WTC11 (cell line): ENCODE data around the gene CLASP1. TPM values are rescaled to one million over a fixed set of nuclear protein-coding genes. Genes with fewer than 3 reads are reported as not detected.

Experiments
- ATAC-seq: fragments of 200-7000 bp; cut with Tn5 transposase; 2 replicates; pipeline ENCODE4 v1.10.0; 2021; ENCODE audit warnings: mild to moderate bottlenecking, moderate library complexity
- CTCF ChIA-PET: fragments of 300-600 bp; sonication (Branson Sonifier 250); formaldehyde crosslinking; loops from one replicate; lab custom pipeline; 2021; ENCODE audit warnings: antibody characterized with exemption; lab: Charles Lee
- POLR2A ChIA-PET: fragments of 350-600 bp; sonication (Branson Sonifier 250); formaldehyde crosslinking; loops from one replicate; lab custom pipeline; 2021; ENCODE audit warnings: antibody characterized with exemption; lab: Charles Lee
- DNase-seq: peaks from one replicate; pipeline ENCODE4 v3.0.0; 2021; ENCODE audit warnings: low spot score
- H3K27ac Mint-ChIP-seq: 2 replicates; pipeline ENCODE4 v1.8.0; 2021; ENCODE audit warnings: mixed read lengths
- H3K27me3 Mint-ChIP-seq: 2 replicates; pipeline ENCODE4 v1.8.0; 2021; ENCODE audit warnings: low read depth, mild to moderate bottlenecking, moderate library complexity, mixed read lengths
- H3K36me3 Mint-ChIP-seq: 2 replicates; pipeline ENCODE4 v1.8.0; 2021; ENCODE audit warnings: mixed read lengths
- H3K4me1 Mint-ChIP-seq: 2 replicates; pipeline ENCODE4 v1.8.0; 2022; ENCODE audit warnings: mixed read lengths
- H3K4me3 Mint-ChIP-seq: 2 replicates; pipeline ENCODE4 v1.8.0; 2021; ENCODE audit warnings: mild to moderate bottlenecking, moderate library complexity, mixed read lengths
- H3K9me3 Mint-ChIP-seq: 2 replicates; pipeline ENCODE4 v1.8.0; 2021; ENCODE audit warnings: mixed read lengths
- ATF3 ChIP-seq: sonication (generic); formaldehyde crosslinking; conservative IDR thresholded peaks from 2 replicates; pipeline ENCODE4 v1.8.1; 2022; ENCODE audit warnings: mild to moderate bottlenecking, missing genetic modification reagents
- CBFB ChIP-seq: sonication (generic); formaldehyde crosslinking; IDR thresholded peaks from 2 replicates; pipeline ENCODE4 v1.8.1; 2022; ENCODE audit warnings: mild to moderate bottlenecking, low read depth, missing genetic modification reagents
- CDX4 ChIP-seq: fragments of 250-450 bp; sonication (Bioruptor Pico); IDR thresholded peaks from 2 replicates; pipeline ENCODE4 v1.9.0; 2021; ENCODE audit warnings: moderate library complexity, mild to moderate bottlenecking, inconsistent platforms, borderline replicate concordance
- EMX1 ChIP-seq: fragments of 250-450 bp; sonication (Bioruptor Pico); IDR thresholded peaks from 2 replicates; pipeline ENCODE4 v1.8.0; 2021; ENCODE audit warnings: mild to moderate bottlenecking
- GABPB1 ChIP-seq: sonication (generic); formaldehyde crosslinking; IDR thresholded peaks from 2 replicates; pipeline ENCODE4 v1.8.1; 2023; ENCODE audit warnings: mild to moderate bottlenecking, missing genetic modification reagents
- NFE2L1 ChIP-seq: sonication (generic); formaldehyde crosslinking; IDR thresholded peaks from 2 replicates; pipeline ENCODE4 v1.8.1; 2023; ENCODE audit warnings: missing genetic modification reagents
- NFYB ChIP-seq: sonication (generic); formaldehyde crosslinking; conservative IDR thresholded peaks from 2 replicates; pipeline ENCODE4 v1.8.0; 2022; ENCODE audit warnings: low read depth, missing genetic modification reagents
- OVOL2 ChIP-seq: fragments of 250-450 bp; sonication (Bioruptor Pico); IDR thresholded peaks from 2 replicates; pipeline ENCODE4 v1.9.0; 2021; ENCODE audit warnings: mild to moderate bottlenecking, borderline replicate concordance
- SMAD3 ChIP-seq: sonication (generic); formaldehyde crosslinking; IDR thresholded peaks from 2 replicates; pipeline ENCODE4 v1.8.0; 2022; ENCODE audit warnings: missing genetic modification reagents, mild to moderate bottlenecking, borderline replicate concordance
- SMAD4 ChIP-seq: sonication (generic); formaldehyde crosslinking; IDR thresholded peaks from 2 replicates; pipeline ENCODE4 v1.8.0; 2022; ENCODE audit warnings: mild to moderate bottlenecking, missing genetic modification reagents
- SOX15 ChIP-seq: fragments of 250-450 bp; sonication (Bioruptor Pico); IDR thresholded peaks from 2 replicates; pipeline ENCODE4 v1.9.0; 2021; ENCODE audit warnings: mild to moderate bottlenecking
- USF1 ChIP-seq: sonication (generic); formaldehyde crosslinking; IDR thresholded peaks from 2 replicates; pipeline ENCODE4 v1.8.0; 2022; ENCODE audit warnings: mild to moderate bottlenecking, missing genetic modification reagents
- ZBTB43 ChIP-seq: sonication (generic); formaldehyde crosslinking; IDR thresholded peaks from 2 replicates; pipeline ENCODE4 v1.8.1; 2023; ENCODE audit warnings: mild to moderate bottlenecking, missing genetic modification reagents
- ZNF138 ChIP-seq: sonication (generic); formaldehyde crosslinking; conservative IDR thresholded peaks from 2 replicates; pipeline ENCODE4 v1.8.1; 2022; ENCODE audit warnings: mild to moderate bottlenecking, moderate library complexity, missing genetic modification reagents
- ZNF232 ChIP-seq: sonication (generic); formaldehyde crosslinking; IDR thresholded peaks from 2 replicates; pipeline ENCODE4 v1.8.0; 2022; ENCODE audit warnings: mild to moderate bottlenecking, missing genetic modification reagents
- total RNA-seq: library from RNA; stranded (reverse); gene quantifications from 3 replicates; pipeline ENCODE4 v1.2.3, GENCODE V29; 2021
- TF ChIP-seq, protein P1 (sequence below): sonication (generic); formaldehyde crosslinking; IDR thresholded peaks from 2 replicates; pipeline ENCODE4 v1.8.1; 2022; ENCODE audit warnings: low read depth, mild to moderate bottlenecking, moderate library complexity, missing genetic modification reagents, borderline replicate concordance
- TF ChIP-seq, protein P2 (sequence below): fragments of 250-450 bp; sonication (Bioruptor Pico); IDR thresholded peaks from 2 replicates; pipeline ENCODE4 v2.1.2; 2022; ENCODE audit warnings: mild to moderate bottlenecking, moderate library complexity
- TF ChIP-seq, protein P3 (sequence below): sonication (generic); formaldehyde crosslinking; IDR thresholded peaks from 2 replicates; pipeline ENCODE4 v1.8.1; 2022; ENCODE audit warnings: low read depth, missing genetic modification reagents, borderline replicate concordance
- TF ChIP-seq, protein P4 (sequence below): sonication (generic); formaldehyde crosslinking; IDR thresholded peaks from 2 replicates; pipeline ENCODE4 v1.8.0; 2023; ENCODE audit warnings: missing genetic modification reagents, mild to moderate bottlenecking, borderline replicate concordance

The CLASP1 gene
- total RNA-seq, 1 experiment from 2014 or later, result 50.0 TPM

DNA sequence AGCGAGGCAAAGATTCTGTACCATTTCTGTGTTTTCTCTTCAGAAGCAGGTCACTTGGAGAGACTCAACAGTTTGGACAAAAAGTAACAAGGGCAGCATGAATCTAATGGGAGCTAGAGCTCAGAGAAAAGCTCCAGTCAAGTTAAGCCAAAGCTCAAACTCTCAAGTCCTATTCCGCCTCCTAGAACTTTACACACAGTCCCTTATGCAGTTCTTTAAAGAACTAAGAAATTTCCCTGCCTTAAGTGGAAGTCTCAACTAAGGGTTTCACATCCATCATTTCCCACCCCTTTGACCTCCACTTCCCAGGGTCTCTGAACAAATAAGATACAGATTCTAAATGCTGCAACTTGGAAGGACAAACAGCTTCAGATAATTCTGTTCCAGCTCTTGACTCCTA lies 239.9 kb downstream of the CLASP1 start:
- Mint-ChIP-seq H3K36me3 (peaks cover 26% of the 10 kb centered on the region), H3K4me3 (no peak overlapping the region), H3K27me3 (no peaks in the 10 kb centered on the region), H3K9me3 (no peaks in the 10 kb centered on the region), H3K27ac (no peak overlapping the region), H3K4me1 (peaks cover 9% of the 10 kb centered on the region)
- DNase-seq (no peak), ATAC-seq (no peak)
- TF ChIP-seq NFYB (CRISPR knock-in tag), result no peak
- no peak for TF ChIP-seq NFE2L1 (CRISPR knock-in tag)
- ChIA-PET POLR2A (no interaction called here), CTCF (interaction anchor here (1.0 to 1.5 kb wide), 2 partner anchors 26 to 309 kb away, joined by 3 read pairs; no protein-coding TSS in a partner anchor)

GRCh38 chr2:121408641-121409040 lies 240.6 kb downstream of the CLASP1 start:
- TF ChIP-seq, protein P1, sequence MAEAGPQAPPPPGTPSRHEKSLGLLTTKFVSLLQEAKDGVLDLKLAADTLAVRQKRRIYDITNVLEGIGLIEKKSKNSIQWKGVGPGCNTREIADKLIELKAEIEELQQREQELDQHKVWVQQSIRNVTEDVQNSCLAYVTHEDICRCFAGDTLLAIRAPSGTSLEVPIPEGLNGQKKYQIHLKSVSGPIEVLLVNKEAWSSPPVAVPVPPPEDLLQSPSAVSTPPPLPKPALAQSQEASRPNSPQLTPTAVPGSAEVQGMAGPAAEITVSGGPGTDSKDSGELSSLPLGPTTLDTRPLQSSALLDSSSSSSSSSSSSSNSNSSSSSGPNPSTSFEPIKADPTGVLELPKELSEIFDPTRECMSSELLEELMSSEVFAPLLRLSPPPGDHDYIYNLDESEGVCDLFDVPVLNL, result no peak
- TF ChIP-seq SMAD4 (CRISPR knock-in tag) (no peak), ATF3 (CRISPR knock-in tag) (no peak), ZBTB43 (no peak), ZNF232 (CRISPR knock-in tag) (no peak), OVOL2 (CRISPR knock-in tag) (no peak), EMX1 (CRISPR knock-in tag) (no peak), ZNF138 (CRISPR knock-in tag) (no peak), SMAD3 (no peak), GABPB1 (CRISPR knock-in tag) (no peak), USF1 (no peak), SOX15 (CRISPR knock-in tag) (no peak), CBFB (CRISPR knock-in tag) (no peak), CDX4 (CRISPR knock-in tag) (no peak)
- TF ChIP-seq, protein P2, sequence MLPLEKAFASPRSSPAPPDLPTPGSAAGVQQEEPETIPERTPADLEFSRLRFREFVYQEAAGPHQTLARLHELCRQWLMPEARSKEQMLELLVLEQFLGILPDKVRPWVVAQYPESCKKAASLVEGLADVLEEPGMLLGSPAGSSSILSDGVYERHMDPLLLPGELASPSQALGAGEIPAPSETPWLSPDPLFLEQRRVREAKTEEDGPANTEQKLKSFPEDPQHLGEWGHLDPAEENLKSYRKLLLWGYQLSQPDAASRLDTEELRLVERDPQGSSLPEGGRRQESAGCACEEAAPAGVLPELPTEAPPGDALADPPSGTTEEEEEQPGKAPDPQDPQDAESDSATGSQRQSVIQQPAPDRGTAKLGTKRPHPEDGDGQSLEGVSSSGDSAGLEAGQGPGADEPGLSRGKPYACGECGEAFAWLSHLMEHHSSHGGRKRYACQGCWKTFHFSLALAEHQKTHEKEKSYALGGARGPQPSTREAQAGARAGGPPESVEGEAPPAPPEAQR (CRISPR knock-in tag), result no peak
- TF ChIP-seq, protein P3, sequence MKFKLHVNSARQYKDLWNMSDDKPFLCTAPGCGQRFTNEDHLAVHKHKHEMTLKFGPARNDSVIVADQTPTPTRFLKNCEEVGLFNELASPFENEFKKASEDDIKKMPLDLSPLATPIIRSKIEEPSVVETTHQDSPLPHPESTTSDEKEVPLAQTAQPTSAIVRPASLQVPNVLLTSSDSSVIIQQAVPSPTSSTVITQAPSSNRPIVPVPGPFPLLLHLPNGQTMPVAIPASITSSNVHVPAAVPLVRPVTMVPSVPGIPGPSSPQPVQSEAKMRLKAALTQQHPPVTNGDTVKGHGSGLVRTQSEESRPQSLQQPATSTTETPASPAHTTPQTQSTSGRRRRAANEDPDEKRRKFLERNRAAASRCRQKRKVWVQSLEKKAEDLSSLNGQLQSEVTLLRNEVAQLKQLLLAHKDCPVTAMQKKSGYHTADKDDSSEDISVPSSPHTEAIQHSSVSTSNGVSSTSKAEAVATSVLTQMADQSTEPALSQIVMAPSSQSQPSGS (CRISPR knock-in tag), result no peak
- TF ChIP-seq, protein P4, sequence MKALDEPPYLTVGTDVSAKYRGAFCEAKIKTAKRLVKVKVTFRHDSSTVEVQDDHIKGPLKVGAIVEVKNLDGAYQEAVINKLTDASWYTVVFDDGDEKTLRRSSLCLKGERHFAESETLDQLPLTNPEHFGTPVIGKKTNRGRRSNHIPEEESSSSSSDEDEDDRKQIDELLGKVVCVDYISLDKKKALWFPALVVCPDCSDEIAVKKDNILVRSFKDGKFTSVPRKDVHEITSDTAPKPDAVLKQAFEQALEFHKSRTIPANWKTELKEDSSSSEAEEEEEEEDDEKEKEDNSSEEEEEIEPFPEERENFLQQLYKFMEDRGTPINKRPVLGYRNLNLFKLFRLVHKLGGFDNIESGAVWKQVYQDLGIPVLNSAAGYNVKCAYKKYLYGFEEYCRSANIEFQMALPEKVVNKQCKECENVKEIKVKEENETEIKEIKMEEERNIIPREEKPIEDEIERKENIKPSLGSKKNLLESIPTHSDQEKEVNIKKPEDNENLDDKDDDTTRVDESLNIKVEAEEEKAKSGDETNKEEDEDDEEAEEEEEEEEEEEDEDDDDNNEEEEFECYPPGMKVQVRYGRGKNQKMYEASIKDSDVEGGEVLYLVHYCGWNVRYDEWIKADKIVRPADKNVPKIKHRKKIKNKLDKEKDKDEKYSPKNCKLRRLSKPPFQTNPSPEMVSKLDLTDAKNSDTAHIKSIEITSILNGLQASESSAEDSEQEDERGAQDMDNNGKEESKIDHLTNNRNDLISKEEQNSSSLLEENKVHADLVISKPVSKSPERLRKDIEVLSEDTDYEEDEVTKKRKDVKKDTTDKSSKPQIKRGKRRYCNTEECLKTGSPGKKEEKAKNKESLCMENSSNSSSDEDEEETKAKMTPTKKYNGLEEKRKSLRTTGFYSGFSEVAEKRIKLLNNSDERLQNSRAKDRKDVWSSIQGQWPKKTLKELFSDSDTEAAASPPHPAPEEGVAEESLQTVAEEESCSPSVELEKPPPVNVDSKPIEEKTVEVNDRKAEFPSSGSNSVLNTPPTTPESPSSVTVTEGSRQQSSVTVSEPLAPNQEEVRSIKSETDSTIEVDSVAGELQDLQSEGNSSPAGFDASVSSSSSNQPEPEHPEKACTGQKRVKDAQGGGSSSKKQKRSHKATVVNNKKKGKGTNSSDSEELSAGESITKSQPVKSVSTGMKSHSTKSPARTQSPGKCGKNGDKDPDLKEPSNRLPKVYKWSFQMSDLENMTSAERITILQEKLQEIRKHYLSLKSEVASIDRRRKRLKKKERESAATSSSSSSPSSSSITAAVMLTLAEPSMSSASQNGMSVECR, result no peak
- ChIA-PET POLR2A (no interaction called here), CTCF (interaction anchor here (1.0 to 1.5 kb wide), 2 partner anchors 26 to 310 kb away, joined by 3 read pairs; no protein-coding TSS in a partner anchor)
- no peak for ATAC-seq
- no peaks in the 10 kb centered on the region for H3K9me3 Mint-ChIP-seq
- H3K27me3 Mint-ChIP-seq, result no peaks in the 10 kb centered on the region
- H3K36me3 Mint-ChIP-seq, result peaks cover 32% of the 10 kb centered on the region
- H3K27ac Mint-ChIP-seq, result no peak overlapping the region
- H3K4me3 Mint-ChIP-seq, result no peak overlapping the region
- H3K4me1 Mint-ChIP-seq, result peaks cover 9% of the 10 kb centered on the region
- no peak for DNase-seq
